GM12875 (cell line): ENCODE measurements around the gene PLXNA4.
"Not testable (repeated sequence)": the region's sequence is repeated elsewhere in the genome, so short reads cannot be mapped to it uniquely, and the experiment has no call there.

Experiments
- H3K4me3 ChIP-seq: one replicate; pipeline ENCODE4 v1.5.1; 2011; ENCODE audit warnings: low read depth, low read length, control low read depth
- CTCF ChIP-seq: IDR thresholded peaks from 2 replicates; pipeline ENCODE4 v1.5.1; 2011; ENCODE audit warnings: low read depth, mild to moderate bottlenecking, control low read depth, inconsistent platforms, low read length, moderate library complexity, borderline replicate concordance; ENCODE audit not compliant: insufficient read depth

Gene PLXNA4

GRCh38 chr7:132181371-132181770, 394.9 kb downstream of the PLXNA4 start:
- TF ChIP-seq CTCF, result no peak
- no peak overlapping the region for H3K4me3 ChIP-seq

- TF ChIP-seq CTCF, result no peak
- no peak overlapping the region for H3K4me3 ChIP-seq
Measured at GRCh38 chr7:132180481-132180880, 395.8 kb downstream of the PLXNA4 start.

- no peak overlapping the region for H3K4me3 ChIP-seq
- TF ChIP-seq CTCF, result no peak
Measured at GRCh38 chr7:132179681-132180080, 396.6 kb downstream of the PLXNA4 start.

- no peak for TF ChIP-seq CTCF
- H3K4me3 ChIP-seq, result no peak overlapping the region
Measured at GRCh38 chr7:132179080-132179430, 397.2 kb downstream of the PLXNA4 start.

- not testable (repeated sequence) for H3K4me3 ChIP-seq
Measured at GRCh38 chr7:132178402-132179079, 397.7 kb downstream of the PLXNA4 start.

- no peak overlapping the region for H3K4me3 ChIP-seq
- TF ChIP-seq CTCF, result no peak
Measured at GRCh38 chr7:132177708-132178401, 398.4 kb downstream of the PLXNA4 start.

GRCh38 chr7:132176719-132177118, 399.6 kb downstream of the PLXNA4 start:
- no peak overlapping the region for H3K4me3 ChIP-seq
- no peak for TF ChIP-seq CTCF
